Measurements from ENCODE around the gene METTL21C.

The METTL21C gene

GRCh38 chr13:102690883-102691282, 4.0 kb downstream of the METTL21C start:
- DNase-seq, result no peak
- Histone ChIP-seq H3K4me1 (ENCODE audit: insufficient read depth, low read length) (no peaks in the 10 kb centered on the region), H3K79me2 (ENCODE audit: insufficient read depth, low read length) (no peaks in the 10 kb centered on the region), H3K4me2 (ENCODE audit: insufficient read depth, low read length) (no peak overlapping the region), H3K9me3 (ENCODE audit: insufficient read depth, low read length, severe bottlenecking) (no peaks in the 10 kb centered on the region), H3K27me3 (ENCODE audit: insufficient read depth, low read length, poor library complexity) (peaks cover 23% of the 10 kb centered on the region), H3K27ac (ENCODE audit: low read length) (no peak overlapping the region), H3K36me3 (ENCODE audit: insufficient read depth, low read length) (no peaks in the 10 kb centered on the region), H3K9ac (ENCODE audit: low read depth, low read length) (no peak overlapping the region), H3K4me3 (ENCODE audit: low read depth in 1 of 2, low read length in 2 of 2) (no peak overlapping the region), H4K20me1 (ENCODE audit: insufficient read depth, low read length) (no peaks in the 10 kb centered on the region), H2AFZ (ENCODE audit: low read depth, low read length) (no peak overlapping the region)
- TF ChIP-seq EZH2 (IDR thresholded peaks at IDR 0.05; ENCODE audit: borderline replicate concordance, low read depth, low read length, severe bottlenecking), result no peak
- TF ChIP-seq, protein P1, sequence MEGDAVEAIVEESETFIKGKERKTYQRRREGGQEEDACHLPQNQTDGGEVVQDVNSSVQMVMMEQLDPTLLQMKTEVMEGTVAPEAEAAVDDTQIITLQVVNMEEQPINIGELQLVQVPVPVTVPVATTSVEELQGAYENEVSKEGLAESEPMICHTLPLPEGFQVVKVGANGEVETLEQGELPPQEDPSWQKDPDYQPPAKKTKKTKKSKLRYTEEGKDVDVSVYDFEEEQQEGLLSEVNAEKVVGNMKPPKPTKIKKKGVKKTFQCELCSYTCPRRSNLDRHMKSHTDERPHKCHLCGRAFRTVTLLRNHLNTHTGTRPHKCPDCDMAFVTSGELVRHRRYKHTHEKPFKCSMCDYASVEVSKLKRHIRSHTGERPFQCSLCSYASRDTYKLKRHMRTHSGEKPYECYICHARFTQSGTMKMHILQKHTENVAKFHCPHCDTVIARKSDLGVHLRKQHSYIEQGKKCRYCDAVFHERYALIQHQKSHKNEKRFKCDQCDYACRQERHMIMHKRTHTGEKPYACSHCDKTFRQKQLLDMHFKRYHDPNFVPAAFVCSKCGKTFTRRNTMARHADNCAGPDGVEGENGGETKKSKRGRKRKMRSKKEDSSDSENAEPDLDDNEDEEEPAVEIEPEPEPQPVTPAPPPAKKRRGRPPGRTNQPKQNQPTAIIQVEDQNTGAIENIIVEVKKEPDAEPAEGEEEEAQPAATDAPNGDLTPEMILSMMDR (IDR thresholded peaks at IDR 0.05; ENCODE audit: borderline replicate concordance, extremely low read depth, low read length, poor library complexity, severe bottlenecking), result no peak
- no peak for ATAC-seq (ENCODE audit: insufficient read depth, low read depth)

DNA sequence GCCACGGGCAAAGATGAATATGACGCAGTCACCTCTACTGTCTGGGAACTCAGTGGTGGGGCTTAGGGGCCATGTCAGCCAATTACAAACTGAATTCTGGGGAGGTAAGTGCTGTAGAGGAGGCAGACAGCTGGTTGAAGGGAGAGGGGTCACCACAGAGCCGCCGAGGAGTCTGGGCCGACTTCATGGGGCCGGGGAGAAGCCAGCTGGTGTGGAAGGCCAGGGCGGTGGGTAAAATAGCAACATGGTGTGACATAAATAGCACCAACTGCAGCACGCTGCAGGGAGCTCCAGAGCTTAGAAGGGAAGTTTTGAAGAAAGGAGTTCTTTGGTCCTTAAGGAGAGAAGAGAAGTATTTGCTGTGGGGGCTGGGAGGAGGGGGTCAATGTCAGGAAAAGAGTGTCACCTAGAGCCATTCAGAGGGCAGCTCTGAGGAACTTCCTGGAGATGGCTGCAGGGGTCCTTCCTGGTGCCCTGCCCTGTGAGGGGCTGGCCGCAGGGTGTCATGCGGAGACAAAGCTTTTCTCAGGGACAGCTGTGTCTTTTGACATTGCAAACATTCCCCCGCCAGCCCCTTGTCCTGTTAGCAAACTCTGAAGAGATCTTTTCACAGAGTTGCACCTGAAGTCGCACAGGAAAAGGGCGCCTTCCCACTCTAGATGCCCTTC, 6.4 kb downstream of the METTL21C start:
- Histone ChIP-seq H3K4me1 (ENCODE audit: insufficient read depth, low read length) (no peaks in the 10 kb centered on the region), H3K9ac (ENCODE audit: low read depth, low read length) (no peak overlapping the region), H3K4me2 (ENCODE audit: insufficient read depth, low read length) (no peak overlapping the region), H3K4me3 (ENCODE audit: low read depth in 1 of 2, low read length in 2 of 2) (no peak overlapping the region), H3K79me2 (ENCODE audit: insufficient read depth, low read length) (no peaks in the 10 kb centered on the region), H3K36me3 (ENCODE audit: insufficient read depth, low read length) (no peaks in the 10 kb centered on the region), H3K27ac (ENCODE audit: low read length) (no peak overlapping the region), H2AFZ (ENCODE audit: low read depth, low read length) (no peak overlapping the region), H3K27me3 (ENCODE audit: insufficient read depth, low read length, poor library complexity) (peaks cover 15% of the 10 kb centered on the region), H4K20me1 (ENCODE audit: insufficient read depth, low read length) (no peaks in the 10 kb centered on the region), H3K9me3 (ENCODE audit: insufficient read depth, low read length, severe bottlenecking) (no peaks in the 10 kb centered on the region)
- no peak for ATAC-seq (ENCODE audit: insufficient read depth, low read depth)
- TF ChIP-seq, protein P1 (IDR thresholded peaks at IDR 0.05; ENCODE audit: borderline replicate concordance, extremely low read depth, low read length, poor library complexity, severe bottlenecking), result no peak
- TF ChIP-seq EZH2 (IDR thresholded peaks at IDR 0.05; ENCODE audit: borderline replicate concordance, low read depth, low read length, severe bottlenecking), result no peak
- DNase-seq, result no peak

- no peaks in the 10 kb centered on the region for H3K4me1 ChIP-seq (ENCODE audit: insufficient read depth, low read length)
- TF ChIP-seq, protein P1 (IDR thresholded peaks at IDR 0.05; ENCODE audit: borderline replicate concordance, extremely low read depth, low read length, poor library complexity, severe bottlenecking), result no peak
- TF ChIP-seq EZH2 (IDR thresholded peaks at IDR 0.05; ENCODE audit: borderline replicate concordance, low read depth, low read length, severe bottlenecking), result no peak
- H3K79me2 ChIP-seq (ENCODE audit: insufficient read depth, low read length), result no peaks in the 10 kb centered on the region
- H3K9me3 ChIP-seq (ENCODE audit: insufficient read depth, low read length, severe bottlenecking), result no peaks in the 10 kb centered on the region
- no peaks in the 10 kb centered on the region for H3K36me3 ChIP-seq (ENCODE audit: insufficient read depth, low read length)
- H2AFZ ChIP-seq (ENCODE audit: low read depth, low read length), result no peak overlapping the region
- ATAC-seq (ENCODE audit: insufficient read depth, low read depth) (no peak), DNase-seq (no peak)
- H3K4me2 ChIP-seq (ENCODE audit: insufficient read depth, low read length), result no peak overlapping the region
- no peak overlapping the region for H3K27ac ChIP-seq (ENCODE audit: low read length)
- H3K4me3 ChIP-seq (ENCODE audit: low read depth in 1 of 2, low read length in 2 of 2), result no peak overlapping the region
- no peaks in the 10 kb centered on the region for H4K20me1 ChIP-seq (ENCODE audit: insufficient read depth, low read length)
- H3K27me3 ChIP-seq (ENCODE audit: insufficient read depth, low read length, poor library complexity), result peaks cover 8% of the 10 kb centered on the region
- H3K9ac ChIP-seq (ENCODE audit: low read depth, low read length), result no peak overlapping the region
These were observed 7.3 kb downstream of the METTL21C start for GRCh38 chr13:102687520-102687919.

Measured in DND-41 (cell line).